ENCODE results near the gene PNKD.
A peak's percentile ranks its signal among the peaks of the same experiment; 100 is the strongest.

The PNKD gene

GRCh38 chr2:218260166-218260565 is 10.2 kb upstream of the PNKD start:
- Histone ChIP-seq H3K27me3 (ENCODE audit: control insufficient read depth, insufficient read depth, low read length) (no peaks in the 10 kb centered on the region), H3K9ac (ENCODE audit: low read length) (no peak overlapping the region), H3K27ac (ENCODE audit: low read depth, low read length) (peak overlapping the region; percentile 83), H3K4me3 (ENCODE audit: low read length) (no peak overlapping the region), H3K4me1 (ENCODE audit: control insufficient read depth, insufficient read depth, low read length) (peaks cover 49% of the 10 kb centered on the region), H3K36me3 (ENCODE audit: control insufficient read depth, insufficient read depth, low read length) (peaks cover 7% of the 10 kb centered on the region)

GRCh38 chr2:218260742-218261422 is 9.4 kb upstream of the PNKD start, which contains the start of gene GPBAR1:
TSS of gene GPBAR1 (plus strand) at chr2:218261015. CDS start at chr2:218262725, 1,710 bp downstream.
- Histone ChIP-seq H3K4me1 (ENCODE audit: control insufficient read depth, insufficient read depth, low read length) (peaks cover 49% of the 10 kb centered on the region), H3K9ac (ENCODE audit: low read length) (no peak within 1 kb of the TSS), H3K27ac (ENCODE audit: low read depth, low read length) (peak within 1 kb of the TSS; percentile 83), H3K4me3 (ENCODE audit: low read length) (peak within 1 kb of the TSS; percentile 15), H3K27me3 (ENCODE audit: control insufficient read depth, insufficient read depth, low read length) (no peaks in the 10 kb centered on the region), H3K36me3 (ENCODE audit: control insufficient read depth, insufficient read depth, low read length) (peaks cover 14% of the 10 kb centered on the region)

- Histone ChIP-seq H3K36me3 (ENCODE audit: control insufficient read depth, insufficient read depth, low read length) (peaks cover 21% of the 10 kb centered on the region), H3K9ac (ENCODE audit: low read length) (no peak overlapping the region), H3K4me1 (ENCODE audit: control insufficient read depth, insufficient read depth, low read length) (peaks cover 49% of the 10 kb centered on the region), H3K27me3 (ENCODE audit: control insufficient read depth, insufficient read depth, low read length) (no peaks in the 10 kb centered on the region), H3K27ac (ENCODE audit: low read depth, low read length) (peak overlapping the region; percentile 83), H3K4me3 (ENCODE audit: low read length) (peak overlapping the region; percentile 15)
Observed at GRCh38 chr2:218261423-218262236, 8.7 kb upstream of the PNKD start.

- Histone ChIP-seq H3K36me3 (ENCODE audit: control insufficient read depth, insufficient read depth, low read length) (peaks cover 22% of the 10 kb centered on the region), H3K9ac (ENCODE audit: low read length) (no peak overlapping the region), H3K27me3 (ENCODE audit: control insufficient read depth, insufficient read depth, low read length) (no peaks in the 10 kb centered on the region), H3K4me3 (ENCODE audit: low read length) (no peak overlapping the region), H3K4me1 (ENCODE audit: control insufficient read depth, insufficient read depth, low read length) (peaks cover 49% of the 10 kb centered on the region), H3K27ac (ENCODE audit: low read depth, low read length) (peak overlapping the region; percentile 83)
Observed at GRCh38 chr2:218262237-218262600, 8.1 kb upstream of the PNKD start.

GRCh38 chr2:218262631-218263586 is 7.4 kb upstream of the PNKD start:
- no peak overlapping the region for H3K9ac ChIP-seq (ENCODE audit: low read length)
- peaks cover 49% of the 10 kb centered on the region for H3K4me1 ChIP-seq (ENCODE audit: control insufficient read depth, insufficient read depth, low read length)
- no peak overlapping the region for H3K4me3 ChIP-seq (ENCODE audit: low read length)
- H3K27ac ChIP-seq (ENCODE audit: low read depth, low read length), result peak overlapping the region; percentile 2
- H3K36me3 ChIP-seq (ENCODE audit: control insufficient read depth, insufficient read depth, low read length), result peaks cover 26% of the 10 kb centered on the region
- H3K27me3 ChIP-seq (ENCODE audit: control insufficient read depth, insufficient read depth, low read length), result no peaks in the 10 kb centered on the region

GRCh38 chr2:218263817-218264641 is 6.3 kb upstream of the PNKD start:
- Histone ChIP-seq H3K36me3 (ENCODE audit: control insufficient read depth, insufficient read depth, low read length) (peaks cover 26% of the 10 kb centered on the region), H3K9ac (ENCODE audit: low read length) (no peak overlapping the region), H3K4me3 (ENCODE audit: low read length) (no peak overlapping the region), H3K4me1 (ENCODE audit: control insufficient read depth, insufficient read depth, low read length) (peaks cover 43% of the 10 kb centered on the region), H3K27me3 (ENCODE audit: control insufficient read depth, insufficient read depth, low read length) (no peaks in the 10 kb centered on the region), H3K27ac (ENCODE audit: low read depth, low read length) (no peak overlapping the region)

- H3K27ac ChIP-seq (ENCODE audit: low read depth, low read length), result no peak overlapping the region
- peaks cover 26% of the 10 kb centered on the region for H3K36me3 ChIP-seq (ENCODE audit: control insufficient read depth, insufficient read depth, low read length)
- peaks cover 36% of the 10 kb centered on the region for H3K4me1 ChIP-seq (ENCODE audit: control insufficient read depth, insufficient read depth, low read length)
- no peak overlapping the region for H3K9ac ChIP-seq (ENCODE audit: low read length)
- no peaks in the 10 kb centered on the region for H3K27me3 ChIP-seq (ENCODE audit: control insufficient read depth, insufficient read depth, low read length)
- H3K4me3 ChIP-seq (ENCODE audit: low read length), result no peak overlapping the region
Observed at GRCh38 chr2:218264773-218265561, 5.4 kb upstream of the PNKD start.

GRCh38 chr2:218265626-218266025 is 4.7 kb upstream of the PNKD start:
- H3K27ac ChIP-seq (ENCODE audit: low read depth, low read length), result no peak overlapping the region
- H3K9ac ChIP-seq (ENCODE audit: low read length), result no peak overlapping the region
- H3K36me3 ChIP-seq (ENCODE audit: control insufficient read depth, insufficient read depth, low read length), result peaks cover 26% of the 10 kb centered on the region
- H3K4me3 ChIP-seq (ENCODE audit: low read length), result no peak overlapping the region
- peaks cover 29% of the 10 kb centered on the region for H3K4me1 ChIP-seq (ENCODE audit: control insufficient read depth, insufficient read depth, low read length)
- no peaks in the 10 kb centered on the region for H3K27me3 ChIP-seq (ENCODE audit: control insufficient read depth, insufficient read depth, low read length)

GRCh38 chr2:218266316-218266979 is 3.9 kb upstream of the PNKD start:
- Histone ChIP-seq H3K36me3 (ENCODE audit: control insufficient read depth, insufficient read depth, low read length) (peaks cover 26% of the 10 kb centered on the region), H3K9ac (ENCODE audit: low read length) (no peak overlapping the region), H3K4me3 (ENCODE audit: low read length) (no peak overlapping the region), H3K27me3 (ENCODE audit: control insufficient read depth, insufficient read depth, low read length) (no peaks in the 10 kb centered on the region), H3K27ac (ENCODE audit: low read depth, low read length) (no peak overlapping the region), H3K4me1 (ENCODE audit: control insufficient read depth, insufficient read depth, low read length) (peaks cover 28% of the 10 kb centered on the region)

- H3K4me1 ChIP-seq (ENCODE audit: control insufficient read depth, insufficient read depth, low read length), result peaks cover 26% of the 10 kb centered on the region
- peaks cover 26% of the 10 kb centered on the region for H3K36me3 ChIP-seq (ENCODE audit: control insufficient read depth, insufficient read depth, low read length)
- no peaks in the 10 kb centered on the region for H3K27me3 ChIP-seq (ENCODE audit: control insufficient read depth, insufficient read depth, low read length)
- no peak overlapping the region for H3K27ac ChIP-seq (ENCODE audit: low read depth, low read length)
- no peak overlapping the region for H3K4me3 ChIP-seq (ENCODE audit: low read length)
- no peak overlapping the region for H3K9ac ChIP-seq (ENCODE audit: low read length)
Observed at GRCh38 chr2:218267259-218267658, 3.1 kb upstream of the PNKD start.
